ENCODE results near the gene FAM171A2. TPM values are rescaled to one million over a fixed set of nuclear protein-coding genes. Genes with fewer than 3 reads are reported as not detected.

Gene FAM171A2
- total RNA-seq, 1 experiment from 2014 or later: 1.9 TPM

DNA sequence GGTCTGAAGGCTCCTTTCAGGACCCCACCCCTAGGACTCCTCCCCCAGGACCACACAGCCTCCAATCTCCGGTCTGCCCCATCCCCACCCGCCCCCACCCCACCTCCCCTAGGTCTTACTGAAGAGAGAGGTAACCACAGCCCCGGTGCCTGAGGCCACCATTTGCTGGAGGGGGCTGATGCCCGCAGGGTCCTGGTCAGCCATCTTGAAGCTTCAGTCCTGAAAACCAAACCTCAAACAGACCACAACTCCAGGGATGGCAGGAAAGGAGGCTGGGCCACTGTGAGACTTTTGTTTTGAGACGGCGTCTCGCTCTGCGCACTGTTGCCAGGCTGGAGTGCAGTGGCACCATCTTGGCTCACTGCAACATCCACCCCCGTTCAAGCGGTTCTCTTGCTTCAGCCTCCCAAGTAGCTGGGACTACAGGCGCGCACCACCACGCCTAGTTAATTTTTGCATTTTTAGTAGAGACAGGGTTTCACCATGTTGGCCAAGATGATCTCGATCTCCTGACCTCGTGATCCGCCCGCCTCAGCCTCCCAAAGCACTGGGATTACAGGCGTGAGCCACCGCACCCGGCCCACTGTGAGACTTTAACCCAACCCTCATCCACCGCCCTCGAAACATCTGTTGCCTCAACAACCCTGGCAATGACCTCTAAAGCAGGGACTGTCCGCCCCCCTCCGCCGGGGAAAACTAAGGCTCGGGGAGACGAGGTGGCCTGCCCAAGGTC is 40.1 kb downstream of the FAM171A2 start:
- DNase-seq (ENCODE audit: low read depth): no peak

DNA sequence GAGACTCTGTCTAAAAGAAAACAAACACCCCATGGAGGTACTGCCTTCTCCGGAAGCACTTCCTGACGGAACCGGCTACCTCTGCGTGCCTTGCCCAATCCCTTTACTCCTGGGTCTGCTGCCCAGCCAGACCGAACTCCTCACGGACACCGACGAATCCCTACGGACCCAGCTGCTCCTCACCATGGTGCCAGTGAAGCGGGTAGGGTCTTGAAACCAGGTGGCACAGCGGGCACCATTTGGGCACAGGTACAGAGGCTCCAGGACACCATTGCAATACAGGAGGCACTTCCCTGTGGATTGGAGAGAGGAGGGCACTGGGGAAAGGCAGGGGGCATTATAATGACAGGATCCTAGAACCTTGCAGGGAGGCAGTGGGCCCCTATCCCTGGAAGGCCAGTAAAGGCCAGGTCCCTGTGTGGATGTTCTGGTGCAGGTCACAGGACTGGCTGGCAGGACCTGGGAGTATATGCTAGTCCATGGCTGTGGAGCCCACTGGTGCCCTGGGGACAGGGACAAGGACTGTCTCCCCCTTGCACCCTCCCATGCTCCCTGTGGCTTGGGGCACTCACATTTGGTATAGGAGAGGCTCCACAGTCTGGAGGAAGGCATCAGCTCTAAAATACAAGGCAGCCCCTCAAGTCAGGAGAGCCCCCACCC is 41.3 kb downstream of the FAM171A2 start:
- no peak for DNase-seq (ENCODE audit: low read depth)

DNA sequence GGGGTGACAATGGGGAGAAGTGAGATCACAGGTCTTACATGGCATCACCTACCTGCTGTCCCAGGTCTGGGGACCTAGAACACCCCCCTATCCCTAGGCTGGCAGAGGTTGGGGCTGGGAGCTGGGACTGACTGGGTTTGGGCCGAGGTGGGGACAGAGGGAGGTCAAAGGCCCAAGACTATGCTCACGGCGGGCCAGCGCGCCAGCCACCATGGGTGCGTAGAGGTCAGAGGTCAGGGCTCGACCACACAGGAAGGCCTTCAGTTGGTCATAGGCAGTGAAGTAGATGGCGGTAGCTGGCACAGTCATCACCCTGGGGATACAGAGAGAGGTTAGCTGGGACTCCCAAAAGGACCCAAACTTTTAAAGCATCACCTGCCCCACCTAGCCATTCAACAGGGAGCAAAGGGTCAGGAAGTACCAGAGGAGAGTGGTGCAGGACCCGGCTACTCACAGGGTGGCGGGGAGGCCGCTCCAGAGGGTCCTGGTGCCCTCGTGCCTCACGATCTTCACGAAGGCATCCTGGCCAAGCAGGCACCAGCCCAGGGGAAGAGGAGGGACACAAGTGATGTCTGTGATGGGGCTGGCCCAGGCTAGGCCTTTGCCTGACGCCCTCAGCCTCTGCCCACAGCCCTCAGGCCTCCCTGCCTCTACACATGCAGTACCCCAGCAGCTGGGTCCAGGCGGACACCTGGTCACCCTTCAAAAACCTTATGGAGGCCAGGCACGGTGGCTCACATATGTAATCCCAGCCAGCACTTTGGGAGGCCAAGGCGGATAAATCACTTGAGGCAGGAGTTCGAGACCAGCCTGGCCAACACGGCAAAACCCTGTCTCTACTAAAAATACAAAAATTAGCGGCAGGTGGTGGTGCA is 42.2 kb downstream of the FAM171A2 start:
- DNase-seq (ENCODE audit: low read depth): no peak

DNA sequence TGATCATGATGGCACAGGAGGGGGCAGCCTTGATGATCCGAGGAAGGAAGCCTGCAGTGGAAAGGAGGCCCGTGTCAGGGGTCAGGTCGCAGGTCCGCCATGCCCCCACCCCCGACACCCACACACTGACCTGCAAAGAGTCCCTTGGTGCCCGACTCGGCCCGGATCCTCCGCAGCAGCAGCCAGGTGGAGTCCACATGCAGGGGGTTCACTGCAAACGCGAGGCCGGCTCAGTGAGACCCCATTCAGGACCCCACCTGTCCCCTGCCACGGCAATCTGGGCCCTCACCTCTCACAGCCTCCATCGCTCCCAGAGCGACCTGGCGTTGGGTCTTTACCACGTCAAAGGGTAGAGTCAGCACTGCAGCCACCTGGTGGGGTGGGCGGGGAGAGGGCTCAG is 43.6 kb downstream of the FAM171A2 start:
- no peak for DNase-seq (ENCODE audit: low read depth)

DNA sequence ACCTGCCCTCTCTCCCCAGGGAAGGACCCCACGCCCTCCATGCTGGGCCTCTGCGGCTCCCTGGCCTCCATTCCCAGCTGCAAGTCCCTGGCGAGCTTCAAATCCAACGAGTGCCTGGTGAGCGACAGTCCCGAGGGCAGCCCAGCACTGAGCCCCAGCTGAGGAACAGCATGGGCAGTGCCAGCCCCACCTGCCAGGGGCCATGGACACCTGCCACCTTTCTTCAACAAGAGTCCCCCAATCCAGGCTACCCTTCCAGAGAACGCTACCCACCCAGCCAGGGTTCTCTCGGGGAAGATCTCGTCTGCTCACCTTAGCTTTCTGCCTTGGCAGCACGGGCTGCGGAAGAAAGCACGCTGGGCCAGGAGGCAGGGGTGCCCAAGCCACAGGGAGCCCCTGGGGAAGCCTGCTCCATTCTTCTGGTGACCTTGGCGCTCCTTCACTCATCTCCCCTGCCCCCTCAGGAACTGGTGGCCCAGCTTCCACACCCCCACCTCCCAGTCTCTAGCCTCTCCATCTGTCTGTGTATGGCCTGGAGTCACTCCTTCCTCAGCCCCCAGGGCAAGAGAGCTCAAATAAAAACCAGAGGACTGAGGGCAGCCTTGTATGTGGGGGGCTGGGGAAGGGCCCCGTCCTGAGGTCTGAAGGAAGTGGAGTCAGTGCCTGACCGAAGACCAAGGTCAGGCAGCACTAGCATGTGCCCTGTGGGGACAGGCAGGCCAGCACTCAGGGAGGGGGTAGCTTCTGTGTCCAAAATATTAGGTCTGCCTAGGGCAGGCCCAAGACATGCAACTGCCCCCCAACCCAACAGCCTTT is 45.4 kb downstream of the FAM171A2 start:
- no peak for DNase-seq (ENCODE audit: low read depth)

DNA sequence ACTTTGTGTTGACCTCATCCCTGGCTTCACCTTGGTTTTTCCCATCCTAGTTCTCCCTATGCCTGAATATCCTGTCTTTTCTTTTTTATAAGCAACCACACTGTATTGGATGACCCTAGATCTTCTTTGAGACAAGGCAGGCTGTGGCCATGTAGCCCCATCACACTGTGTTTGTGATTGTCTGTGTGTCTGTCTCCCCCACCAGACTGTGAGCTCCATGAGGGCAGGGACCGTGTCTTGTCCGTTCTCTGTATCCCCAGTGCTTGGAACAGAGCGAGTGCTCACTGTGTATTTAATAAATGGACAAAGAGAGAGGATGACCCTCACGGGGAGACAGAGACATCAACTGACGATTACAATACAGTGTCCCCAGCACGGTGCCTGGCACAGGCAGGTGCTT is 46.1 kb downstream of the FAM171A2 start:
- no peak for DNase-seq (ENCODE audit: low read depth)

DNA sequence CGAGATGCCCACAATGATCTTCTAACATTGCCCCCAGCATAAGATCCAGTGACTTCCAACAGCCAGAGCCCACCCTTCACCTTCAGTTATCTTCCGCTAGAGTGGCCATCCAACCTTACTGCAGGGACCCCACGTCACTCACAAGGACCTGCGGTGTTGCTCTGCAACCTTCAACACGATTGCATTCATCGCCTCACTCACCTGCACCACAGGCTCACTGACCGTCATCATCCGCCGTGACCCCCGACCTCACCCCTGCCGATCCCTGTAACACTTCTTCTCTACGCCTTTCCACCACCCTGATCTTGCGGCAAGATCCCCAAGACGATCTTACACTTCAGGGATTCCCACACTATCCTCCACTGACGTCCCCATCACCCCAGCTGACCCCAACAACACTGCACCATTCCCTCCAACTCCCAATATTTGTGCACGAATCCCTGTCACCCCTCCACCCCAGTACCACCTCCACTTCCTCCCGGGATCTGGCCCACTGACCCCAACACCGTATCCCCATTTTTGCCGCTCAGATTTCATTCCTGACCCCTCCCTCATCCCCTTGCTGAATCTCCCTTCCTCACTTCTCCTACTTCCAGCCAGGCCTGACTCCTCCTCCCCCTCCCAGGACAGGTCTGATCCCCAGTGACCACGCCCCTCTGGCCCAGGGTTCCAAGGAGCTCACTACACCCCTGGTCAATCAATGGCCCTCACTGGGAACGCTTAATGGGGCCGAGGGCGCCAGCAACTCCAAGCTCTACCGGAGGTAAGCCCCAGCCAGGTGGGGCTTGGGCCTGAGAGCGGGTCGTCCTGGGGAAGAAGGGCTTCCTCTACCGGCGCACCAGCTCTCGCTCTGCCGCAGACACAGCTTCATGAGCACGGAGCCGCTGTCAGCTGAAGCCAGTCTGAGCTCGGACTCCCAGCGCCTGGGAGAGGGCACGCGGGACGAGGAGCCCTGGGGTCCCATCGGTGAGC is 47.6 kb downstream of the FAM171A2 start:
- no peak for DNase-seq (ENCODE audit: low read depth)

DNA sequence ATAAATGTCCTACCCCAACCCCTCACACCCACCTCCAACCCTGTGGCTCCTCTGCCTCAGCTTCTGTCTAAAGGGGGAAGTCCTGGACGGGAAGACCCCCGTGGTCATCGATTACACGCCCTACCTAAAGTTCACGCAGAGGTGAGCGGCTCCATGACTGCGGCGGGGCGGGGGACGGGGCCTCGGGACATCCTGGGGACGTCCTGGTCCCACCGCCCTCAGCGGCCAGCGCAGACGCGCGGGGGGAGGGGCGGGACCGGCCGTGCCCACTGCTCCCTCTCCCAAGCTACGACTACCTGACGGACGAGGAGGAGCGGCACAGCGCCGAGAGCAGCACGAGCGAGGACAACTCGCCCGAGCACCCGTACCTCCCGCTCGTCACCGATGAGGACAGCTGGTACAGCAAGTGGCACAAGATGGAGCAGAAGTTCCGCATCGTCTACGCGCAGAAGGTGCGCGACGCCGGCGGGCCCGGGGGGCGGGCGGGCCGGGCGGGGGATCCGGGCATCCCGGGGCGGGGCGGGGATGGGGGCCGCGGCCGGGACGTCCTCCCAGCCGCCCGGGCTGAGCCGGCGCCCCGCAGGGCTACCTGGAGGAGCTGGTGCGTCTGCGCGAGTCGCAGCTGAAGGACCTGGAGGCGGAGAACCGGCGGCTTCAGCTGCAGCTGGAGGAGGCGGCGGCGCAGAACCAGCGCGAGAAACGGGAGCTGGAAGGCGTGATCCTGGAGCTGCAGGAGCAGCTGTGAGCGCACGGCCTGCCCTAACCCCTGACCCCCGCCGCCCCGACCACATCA is 48.6 kb downstream of the FAM171A2 start:
- DNase-seq (ENCODE audit: low read depth): no peak

DNA sequence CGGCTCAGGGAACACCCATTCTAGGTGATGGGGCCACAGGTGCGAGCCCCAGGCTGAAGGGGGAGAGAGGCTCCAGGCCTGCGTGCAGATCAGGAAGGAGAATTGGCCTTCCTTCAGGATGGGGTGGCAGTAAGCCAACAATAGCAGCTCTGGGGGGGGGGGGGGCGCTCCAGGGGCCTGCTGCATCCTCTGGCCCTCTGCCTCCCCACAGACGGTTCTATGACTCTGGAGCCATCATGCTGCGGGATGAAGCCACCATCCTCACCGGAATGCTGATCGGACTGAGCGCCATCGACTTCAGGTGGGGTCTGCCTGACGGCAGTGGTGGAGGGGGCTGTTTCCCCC is 49.2 kb downstream of the FAM171A2 start:
- DNase-seq (ENCODE audit: low read depth): no peak

DNA sequence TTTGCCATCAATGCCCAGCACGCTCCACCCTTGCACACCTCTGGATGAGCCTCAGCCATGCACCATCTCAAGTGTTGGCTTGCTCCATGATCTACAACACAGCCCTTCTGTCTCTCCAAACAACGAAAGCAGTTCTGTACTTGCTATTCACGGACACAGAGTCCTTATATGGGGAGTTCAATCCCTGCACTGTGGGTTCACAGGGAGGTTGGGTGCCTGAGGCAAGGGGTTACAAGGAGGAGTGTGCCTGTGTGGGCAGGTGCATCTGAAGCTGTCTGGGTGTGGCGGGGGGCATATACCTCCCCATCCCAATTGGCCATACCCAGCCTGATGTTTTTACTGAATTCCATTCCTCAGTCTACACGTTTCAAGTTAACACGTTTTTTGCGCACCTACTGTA is 49.6 kb downstream of the FAM171A2 start:
- no peak for DNase-seq (ENCODE audit: low read depth)

DNA sequence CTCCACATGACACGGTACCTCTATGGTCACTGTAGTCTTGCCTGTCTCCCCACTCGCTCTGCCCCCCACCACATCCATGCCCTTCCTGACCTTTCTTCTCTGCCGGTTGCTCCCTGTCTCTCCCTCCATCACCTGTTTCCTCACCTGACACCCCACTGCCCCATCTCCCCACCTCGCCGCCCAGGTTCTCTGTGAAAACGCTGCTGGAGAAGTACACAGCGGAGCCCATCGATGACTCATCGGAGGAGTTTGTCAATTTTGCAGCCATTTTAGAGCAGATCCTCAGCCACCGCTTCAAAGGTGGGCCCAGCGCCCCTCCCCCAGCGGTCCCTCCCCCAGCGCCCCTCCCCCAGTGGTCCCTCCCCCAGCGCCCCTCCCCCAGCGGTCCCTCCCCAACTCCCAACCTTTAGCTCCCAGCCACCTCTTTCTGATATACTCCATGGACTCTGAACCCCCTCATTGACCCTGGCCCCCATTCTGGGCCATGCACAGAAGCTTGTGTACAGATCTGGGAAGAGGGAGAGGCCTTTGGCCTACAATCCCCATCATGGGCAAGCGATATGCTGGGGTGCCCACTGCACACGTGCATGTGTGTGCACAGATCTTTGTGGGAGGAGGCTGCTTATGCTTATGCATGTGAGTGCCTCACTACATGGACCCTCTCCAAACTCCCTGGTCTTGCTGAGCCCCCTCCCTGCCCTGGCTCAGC is 51.1 kb downstream of the FAM171A2 start:
- DNase-seq (ENCODE audit: low read depth): no peak

DNA sequence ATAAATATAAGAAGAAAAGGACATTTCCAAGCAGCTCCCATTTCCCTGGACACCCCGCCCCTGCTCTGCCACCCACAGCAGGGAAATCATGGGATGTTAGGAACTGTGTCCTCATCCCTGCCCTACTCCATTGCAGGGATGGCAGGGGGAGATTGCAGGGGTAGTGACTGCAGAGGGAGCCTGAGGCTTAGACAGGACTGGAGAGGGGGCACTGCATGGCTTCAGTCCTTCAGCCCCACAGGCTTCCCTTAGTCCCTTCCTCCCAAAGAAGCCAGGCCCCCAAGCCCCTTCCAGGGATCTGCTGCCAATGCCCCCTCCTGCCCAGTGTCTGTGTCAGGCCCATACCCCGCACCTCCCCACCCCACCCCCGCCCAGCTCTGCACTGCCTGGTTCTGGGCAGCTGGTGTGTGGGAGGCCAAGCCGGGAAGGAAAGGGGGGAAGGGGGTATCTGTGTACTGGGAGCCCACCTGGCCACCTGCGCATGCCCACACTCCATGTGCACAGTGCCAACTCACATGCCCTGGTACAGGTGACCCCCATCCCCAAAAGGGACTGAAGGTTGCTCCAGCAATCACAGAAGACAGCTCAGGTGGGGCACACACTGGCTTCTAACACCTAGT is 52.0 kb downstream of the FAM171A2 start:
- DNase-seq (ENCODE audit: low read depth): no peak

DNA sequence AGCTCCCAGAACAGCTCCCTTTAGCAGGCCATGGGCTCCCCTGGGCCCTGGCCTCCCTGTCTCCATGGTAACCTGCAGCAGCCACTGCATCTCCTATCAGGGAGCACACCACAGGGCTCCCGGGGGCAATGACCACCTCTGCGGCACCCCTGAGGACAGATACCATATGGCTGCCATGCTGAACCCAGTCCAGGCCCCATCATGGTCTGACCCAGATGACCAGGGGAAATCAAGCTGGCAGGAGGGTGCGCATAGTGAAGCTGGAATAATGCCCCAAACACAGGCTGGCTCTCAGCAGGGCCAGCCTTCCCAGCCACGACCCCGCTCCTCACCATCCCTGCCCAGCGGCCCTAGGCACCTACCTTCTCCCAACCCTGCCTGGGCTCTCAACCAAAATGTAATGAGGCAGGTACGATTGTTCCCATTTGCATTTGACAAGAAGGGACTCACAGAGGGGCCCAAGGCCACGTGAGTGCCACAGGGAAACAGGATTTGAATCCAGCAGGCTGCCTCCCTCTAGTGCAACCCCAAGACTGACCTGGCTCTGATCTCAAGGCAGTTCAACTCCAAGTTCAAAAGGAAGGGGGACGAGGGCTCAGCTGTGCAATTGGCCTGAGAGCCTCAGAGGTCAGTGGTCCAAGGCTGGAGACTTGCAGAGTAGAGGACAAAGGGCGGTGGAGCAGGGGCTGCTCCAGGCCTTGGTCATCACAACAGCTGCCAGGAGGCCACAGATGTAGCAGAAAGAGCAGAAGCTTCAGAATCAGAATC is 52.9 kb downstream of the FAM171A2 start:
- DNase-seq (ENCODE audit: low read depth): no peak

DNA sequence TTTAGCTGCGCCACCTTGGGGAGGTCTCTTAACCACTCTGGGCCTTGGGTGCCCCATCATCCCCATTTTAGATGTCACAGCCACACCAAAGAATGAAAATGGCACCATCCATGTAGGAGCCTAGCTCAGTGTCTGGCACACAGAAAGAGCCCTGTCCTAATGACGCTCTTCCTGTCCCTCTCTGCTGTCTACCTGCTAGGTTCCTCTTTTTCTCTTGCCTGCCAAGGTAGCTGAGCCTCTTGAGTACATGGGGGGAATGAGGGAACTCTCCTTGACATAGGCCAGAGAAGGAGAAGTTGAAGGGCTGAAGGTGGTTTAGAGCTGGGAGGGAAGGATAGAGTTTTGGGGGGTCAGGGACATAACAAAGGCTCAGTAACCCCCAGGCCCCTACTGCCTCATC is 53.5 kb downstream of the FAM171A2 start:
- DNase-seq (ENCODE audit: low read depth): no peak

DNA sequence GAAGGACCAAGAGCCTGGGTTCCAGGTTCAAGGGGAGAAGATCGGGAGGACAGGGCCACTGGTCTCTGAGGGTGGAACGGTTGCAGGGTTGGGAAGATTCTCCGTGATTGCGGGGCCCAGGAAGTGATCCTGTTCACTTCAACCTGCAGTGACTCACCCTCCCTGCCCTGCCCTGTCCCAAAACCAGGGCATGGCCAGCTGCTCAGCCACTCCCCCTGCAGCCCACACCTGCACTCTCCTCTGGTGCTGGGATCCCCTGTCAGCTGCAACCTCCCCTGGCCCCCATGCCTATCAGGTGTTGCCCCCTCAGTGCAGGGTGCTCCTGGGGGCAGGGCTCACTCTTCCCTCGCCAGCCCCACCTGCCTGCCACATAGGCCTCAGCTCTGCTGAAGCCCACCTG is 54.2 kb downstream of the FAM171A2 start:
- no peak for DNase-seq (ENCODE audit: low read depth)

DNA sequence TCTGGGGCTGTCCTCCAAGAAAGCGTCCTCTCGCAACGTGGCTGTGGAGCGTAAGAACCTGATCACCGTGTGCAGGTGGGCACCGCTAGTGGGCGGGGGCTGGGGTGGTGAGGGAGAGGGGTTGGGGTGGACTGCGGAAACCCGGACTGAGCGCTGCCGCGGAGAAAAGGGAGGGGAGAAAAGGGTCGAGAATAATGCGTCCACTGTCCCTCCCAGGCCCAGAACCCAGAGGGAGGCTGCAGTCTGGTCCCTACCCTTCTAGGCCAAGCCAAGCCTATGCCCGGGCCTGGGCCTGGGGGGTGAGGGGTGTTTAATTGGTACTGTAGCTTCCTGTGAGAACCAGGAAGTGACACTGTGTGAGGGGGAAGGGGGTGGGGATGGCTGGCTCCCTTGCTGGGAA is 54.8 kb downstream of the FAM171A2 start:
- no peak for DNase-seq (ENCODE audit: low read depth)

DNA sequence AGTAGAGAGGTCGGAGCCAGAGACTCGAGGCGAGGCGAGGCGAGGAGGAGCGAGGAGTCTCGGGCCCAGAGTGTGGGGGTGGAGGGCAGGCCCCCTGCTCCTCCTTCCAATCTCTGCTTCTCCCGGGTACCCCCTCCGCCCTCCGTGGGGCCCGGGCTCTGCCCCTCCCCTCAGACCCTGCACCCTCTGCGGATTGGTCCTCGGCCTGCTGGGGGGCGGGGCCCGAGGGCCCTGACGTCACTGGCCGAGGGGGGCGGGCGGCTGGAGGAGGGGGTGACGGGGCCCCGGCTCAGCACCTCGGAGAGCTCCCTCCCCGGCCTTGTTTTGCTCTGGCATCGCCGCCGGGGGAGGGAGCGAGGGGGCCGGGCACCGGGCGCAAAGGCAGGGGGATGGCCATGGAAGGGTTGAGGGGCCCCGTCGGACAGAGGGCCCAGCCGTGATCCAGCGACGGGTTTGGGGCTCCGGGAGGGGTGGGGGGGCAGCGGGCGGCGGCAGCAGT is 55.3 kb downstream of the FAM171A2 start, which contains the start of gene RUNDC3A:
Gene RUNDC3A, plus strand, starts transcription at position 282 of the 499 bp plus-strand sequence. CDS start 232 bp downstream, outside the sequence.
- peak; percentile 65 for DNase-seq (ENCODE audit: low read depth)

Data from RPMI7951 (cell line).